Parathyroid adenoma (tissue), 2 donors: ENCODE results near the gene FRMD5.

Source experiments
- H2AFZ ChIP-seq: fragments of 300-600 bp; sonication (generic); one replicate; pipeline ENCODE4 v1.7.0; 2017; ENCODE audit warnings: antibody characterized with exemption, mild to moderate bottlenecking
- H3K27ac ChIP-seq: fragments of 300-600 bp; sonication (generic); one replicate; pipeline ENCODE4 v1.7.0; 2017
- H3K27me3 ChIP-seq: fragments of 300-600 bp; sonication (generic); one replicate; pipeline ENCODE4 v1.7.0; 2017; ENCODE audit warnings: low read length; ENCODE audit not compliant: control insufficient read depth, insufficient read depth
- H3K36me3 ChIP-seq: fragments of 300-600 bp; sonication (generic); one replicate; pipeline ENCODE4 v1.7.0; 2017; ENCODE audit warnings: low read length; ENCODE audit not compliant: control insufficient read depth, insufficient read depth
- H3K4me1 ChIP-seq: fragments of 300-600 bp; sonication (generic); one replicate; pipeline ENCODE4 v1.7.0; 2017; ENCODE audit warnings: control low read depth
- H3K4me2 ChIP-seq: fragments of 300-600 bp; sonication (generic); one replicate; pipeline ENCODE4 v1.7.0; 2017; ENCODE audit warnings: low read length
- H3K4me3 ChIP-seq: fragments of 300-600 bp; sonication (generic); one replicate; pipeline ENCODE4 v1.7.0; 2017; ENCODE audit warnings: low read depth, low read length
- H3K79me2 ChIP-seq: fragments of 300-600 bp; sonication (generic); one replicate; pipeline ENCODE4 v1.7.0; 2017; ENCODE audit warnings: control low read depth
- H3K9ac ChIP-seq: fragments of 300-600 bp; sonication (generic); one replicate; pipeline ENCODE4 v1.7.0; 2017; ENCODE audit warnings: mild to moderate bottlenecking
- H3K9me3 ChIP-seq: fragments of 300-600 bp; sonication (generic); one replicate; pipeline ENCODE4 v1.7.0; 2017; ENCODE audit warnings: low read length; ENCODE audit not compliant: control insufficient read depth
- CTCF ChIP-seq: fragments of 300-600 bp; sonication (generic); IDR thresholded peaks from one replicate; pipeline ENCODE4 v1.7.0; 2017; ENCODE audit warnings: antibody characterized with exemption, mild to moderate bottlenecking
- donor health status: primary hyperparathyroidism.

Gene FRMD5

GRCh38 chr15:44028349-44028748 is 166.7 kb downstream of the FRMD5 start:
- no peaks in the 10 kb centered on the region for H3K27me3 ChIP-seq
- H2AFZ ChIP-seq = peak overlapping the region; percentile 48
- no peaks in the 10 kb centered on the region for H3K79me2 ChIP-seq
- no peak overlapping the region for H3K4me2 ChIP-seq
- peak overlapping the region; percentile 61 for H3K27ac ChIP-seq
- no peaks in the 10 kb centered on the region for H3K36me3 ChIP-seq
- TF ChIP-seq CTCF = no peak
- H3K9me3 ChIP-seq = no peaks in the 10 kb centered on the region
- H3K4me3 ChIP-seq = no peak overlapping the region
- H3K4me1 ChIP-seq = peaks cover 19% of the 10 kb centered on the region
- H3K9ac ChIP-seq = no peak overlapping the region

GRCh38 chr15:44024155-44024554 is 170.9 kb downstream of the FRMD5 start:
- no peak overlapping the region for H2AFZ ChIP-seq
- no peaks in the 10 kb centered on the region for H3K36me3 ChIP-seq
- TF ChIP-seq CTCF = no peak
- no peak overlapping the region for H3K4me2 ChIP-seq
- no peak overlapping the region for H3K9ac ChIP-seq
- no peaks in the 10 kb centered on the region for H3K9me3 ChIP-seq
- H3K4me1 ChIP-seq = peaks cover 7% of the 10 kb centered on the region
- no peak overlapping the region for H3K27ac ChIP-seq
- H3K4me3 ChIP-seq = no peak overlapping the region
- no peaks in the 10 kb centered on the region for H3K79me2 ChIP-seq
- H3K27me3 ChIP-seq = no peaks in the 10 kb centered on the region

- Histone ChIP-seq H3K27me3 (no peaks in the 10 kb centered on the region), H3K4me3 (no peak overlapping the region), H3K36me3 (no peaks in the 10 kb centered on the region), H3K9me3 (no peaks in the 10 kb centered on the region), H3K27ac (no peak overlapping the region), H3K79me2 (no peaks in the 10 kb centered on the region), H3K4me1 (no peaks in the 10 kb centered on the region), H2AFZ (no peak overlapping the region), H3K4me2 (no peak overlapping the region), H3K9ac (no peak overlapping the region)
- TF ChIP-seq CTCF = no peak
These were observed 171.9 kb downstream of the FRMD5 start for GRCh38 chr15:44023176-44023575.

GRCh38 chr15:44018151-44018550 is 176.9 kb downstream of the FRMD5 start:
- Histone ChIP-seq H3K4me3 (no peak overlapping the region), H3K9me3 (no peaks in the 10 kb centered on the region), H3K27ac (no peak overlapping the region), H3K79me2 (no peaks in the 10 kb centered on the region), H3K9ac (no peak overlapping the region), H2AFZ (peak overlapping the region; percentile 1), H3K4me2 (no peak overlapping the region), H3K36me3 (no peaks in the 10 kb centered on the region), H3K4me1 (no peaks in the 10 kb centered on the region), H3K27me3 (no peaks in the 10 kb centered on the region)
- no peak for TF ChIP-seq CTCF

- H3K9ac ChIP-seq = no peak overlapping the region
- H3K9me3 ChIP-seq = no peaks in the 10 kb centered on the region
- H3K4me1 ChIP-seq = no peaks in the 10 kb centered on the region
- H3K36me3 ChIP-seq = no peaks in the 10 kb centered on the region
- H2AFZ ChIP-seq = no peak overlapping the region
- H3K27me3 ChIP-seq = no peaks in the 10 kb centered on the region
- H3K4me2 ChIP-seq = no peak overlapping the region
- no peaks in the 10 kb centered on the region for H3K79me2 ChIP-seq
- no peak overlapping the region for H3K4me3 ChIP-seq
- no peak overlapping the region for H3K27ac ChIP-seq
- TF ChIP-seq CTCF = no peak
These were observed 179.3 kb downstream of the FRMD5 start for GRCh38 chr15:44015545-44016305.
